ENCODE measurements around the gene THADA.

Gene THADA

GRCh38 chr2:43268066-43268953, 327.5 kb downstream of the THADA start:
- no peak for DNase-seq

- no peak for DNase-seq
Observed at GRCh38 chr2:43267381-43267780, 328.5 kb downstream of the THADA start.

DNA sequence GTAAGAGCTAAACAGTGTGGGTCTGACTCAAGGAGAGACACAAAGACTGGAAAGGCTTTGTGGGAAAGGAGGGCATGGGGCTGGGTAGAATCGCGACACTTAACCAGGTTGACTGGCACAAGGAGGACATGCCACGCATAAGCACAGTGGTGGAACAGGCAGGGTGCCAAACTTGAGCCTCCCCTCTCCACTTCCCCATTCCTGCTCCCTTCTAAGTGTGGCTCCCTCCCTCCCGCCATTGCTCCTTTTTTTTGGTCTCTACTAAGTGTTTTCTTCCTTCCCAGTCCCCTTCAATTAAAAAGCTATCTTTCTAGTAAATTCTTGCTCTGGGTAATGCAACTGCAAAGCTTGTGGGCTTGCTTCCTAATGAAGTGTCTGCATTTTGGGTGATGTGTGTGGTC, 329.1 kb downstream of the THADA start:
- DNase-seq, result no peak

DNA sequence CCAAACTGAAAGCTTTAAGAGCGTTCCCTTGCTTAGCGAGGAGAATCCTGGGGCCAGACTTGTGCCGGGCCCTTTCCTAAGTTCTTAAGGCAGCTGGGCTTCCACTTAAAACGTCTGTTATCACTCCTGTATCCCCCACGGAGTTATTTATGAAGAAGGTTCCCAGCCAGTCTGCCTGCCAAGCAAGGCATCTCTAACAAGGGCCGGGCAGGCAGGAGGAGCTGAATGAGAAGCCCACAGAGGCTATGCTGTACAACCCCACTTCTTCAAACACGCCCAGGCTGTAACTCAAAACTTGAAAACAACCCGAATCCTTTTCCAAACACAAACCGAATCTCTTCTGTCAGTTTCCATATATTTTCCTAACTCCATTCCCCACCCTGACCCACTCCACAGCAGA, 330.4 kb downstream of the THADA start:
- no peak for DNase-seq

DNA sequence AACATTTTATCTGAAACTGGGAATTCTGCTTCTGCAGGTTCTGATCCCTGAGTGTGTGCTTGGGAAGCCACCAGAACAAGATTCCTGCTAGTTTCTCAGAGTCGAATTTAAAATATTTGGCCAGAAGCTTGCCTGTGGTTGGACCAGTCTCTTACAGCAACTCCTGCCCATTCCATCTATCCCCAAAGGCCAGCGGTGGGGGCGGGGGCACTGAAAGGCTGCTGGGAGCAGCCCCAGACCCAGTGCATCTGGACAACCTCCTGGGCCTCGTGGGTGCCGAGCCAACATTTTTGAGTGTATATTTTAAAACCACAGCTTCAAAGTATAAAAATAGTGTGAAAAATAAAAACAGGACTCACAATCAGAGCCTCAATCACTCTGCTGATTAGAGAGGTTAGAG, 330.8 kb downstream of the THADA start:
- no peak for DNase-seq

DNA sequence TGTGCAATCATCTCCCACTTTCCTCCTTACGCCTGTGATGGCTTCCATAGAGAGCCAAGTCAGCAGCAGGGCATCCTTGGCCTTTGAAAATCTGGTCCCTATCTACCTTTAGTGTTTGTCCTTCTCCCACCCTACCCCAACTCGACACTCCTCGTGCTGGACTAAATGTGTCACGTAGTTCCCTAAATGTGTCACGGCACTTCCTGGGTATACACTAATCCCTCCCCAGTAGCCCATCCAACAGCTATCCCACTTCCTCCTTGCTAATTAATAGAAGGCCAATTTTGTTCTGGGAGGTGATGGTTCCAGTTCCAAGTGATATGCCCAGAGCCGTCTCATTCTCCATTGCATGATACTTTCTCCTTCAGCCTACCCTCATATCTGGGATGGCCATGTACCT, 332.9 kb downstream of the THADA start:
- DNase-seq, result no peak

DNA sequence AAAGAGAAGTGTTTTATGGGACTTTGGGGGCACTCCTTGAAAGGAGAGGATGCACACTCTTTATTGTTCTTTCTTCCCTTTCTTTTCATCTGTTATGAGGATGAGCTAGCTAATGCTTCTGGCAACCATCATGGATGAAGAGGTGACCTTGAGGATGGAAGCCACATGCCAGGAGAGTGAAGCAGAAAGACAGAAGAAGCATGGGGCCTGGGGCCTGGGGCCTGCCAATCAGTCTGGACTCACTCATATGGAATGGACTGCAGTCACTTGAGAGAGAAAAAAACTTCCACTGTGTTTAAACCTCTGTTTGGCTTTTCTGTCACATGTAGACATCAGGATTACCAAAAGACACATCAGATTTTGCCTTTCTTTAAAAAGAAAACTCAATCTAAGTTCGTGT, 333.6 kb downstream of the THADA start:
- DNase-seq, result no peak

GRCh38 chr2:43259512-43259911, 336.3 kb downstream of the THADA start:
- DNase-seq, result no peak

DNA sequence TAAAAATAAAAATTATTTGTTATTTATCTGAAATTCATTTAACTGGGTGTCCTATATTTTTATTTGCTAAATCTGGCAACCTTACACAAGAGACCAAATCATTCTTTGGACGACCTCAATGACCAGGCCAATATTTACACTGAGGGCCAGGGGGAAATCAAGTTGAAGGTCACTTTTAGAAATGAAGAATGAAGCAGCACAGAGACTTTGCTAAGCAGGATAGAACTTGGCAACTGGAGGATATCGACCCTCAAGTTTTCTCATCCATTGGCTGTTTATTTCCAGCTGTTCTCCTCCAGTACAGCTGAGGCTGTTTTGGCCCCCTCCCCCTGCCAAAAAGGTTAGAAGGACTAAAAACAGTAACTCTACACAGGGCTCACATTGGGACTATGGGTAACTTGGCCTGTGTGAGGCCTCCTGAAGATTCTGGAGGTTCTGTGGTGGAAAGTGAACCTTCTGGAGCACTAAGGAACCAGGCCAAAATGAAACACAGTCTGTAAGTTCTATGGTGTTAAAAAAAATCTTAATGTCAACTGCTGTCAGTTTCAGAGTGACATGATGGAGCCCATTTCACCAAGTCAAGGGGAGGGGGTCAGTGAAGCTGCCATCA, 337.2 kb downstream of the THADA start:
- DNase-seq, result no peak

GRCh38 chr2:43255296-43255910, 340.4 kb downstream of the THADA start:
- DNase-seq, result no peak

GRCh38 chr2:43254331-43254730, 341.5 kb downstream of the THADA start:
- DNase-seq, result no peak

- peak; percentile 25 for DNase-seq
Observed at GRCh38 chr2:43251171-43251731, 344.6 kb downstream of the THADA start.

DNA sequence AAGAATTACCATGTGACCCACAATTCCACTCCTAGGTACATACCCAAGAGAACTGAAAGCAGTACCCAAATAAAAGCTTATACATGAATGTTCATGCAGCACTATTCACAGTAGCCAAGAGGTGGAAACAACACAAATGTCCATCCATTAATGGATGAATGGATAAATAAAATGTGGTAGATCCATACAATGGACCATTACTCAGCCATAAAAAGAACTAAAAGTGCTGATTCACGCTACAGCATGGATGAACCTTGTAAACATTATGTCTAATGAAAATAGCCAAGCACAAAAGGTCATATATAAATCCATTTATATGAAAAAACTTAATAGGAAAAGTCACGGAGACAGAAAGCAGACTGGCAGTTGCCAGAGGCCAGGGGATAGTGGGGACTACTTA, 345.8 kb downstream of the THADA start:
- DNase-seq, result no peak

DNA sequence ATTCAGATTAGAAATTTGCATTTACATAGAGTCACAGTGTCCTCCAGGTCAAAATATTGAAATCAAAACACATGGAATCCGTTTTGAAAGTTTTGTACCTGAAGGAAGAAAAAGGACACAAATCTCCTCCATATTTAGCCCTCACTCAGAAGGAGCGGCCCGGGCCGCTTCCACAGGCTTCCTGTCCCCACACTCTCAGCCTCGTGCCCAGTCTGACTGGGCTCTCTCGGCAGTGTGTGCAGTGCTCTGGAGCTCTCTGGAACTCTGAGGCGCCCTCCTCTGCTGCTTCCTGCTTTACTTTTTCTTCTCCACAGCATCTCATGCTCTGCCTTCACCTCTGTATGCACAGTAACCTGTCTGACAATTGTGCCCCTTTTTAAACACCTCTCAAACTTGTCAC, 347.2 kb downstream of the THADA start:
- no peak for DNase-seq

- no peak for DNase-seq
Observed at GRCh38 chr2:43246641-43247040, 349.2 kb downstream of the THADA start.

GRCh38 chr2:43241558-43241957, 354.3 kb downstream of the THADA start:
- no peak for DNase-seq

GRCh38 chr2:43240766-43241150, 355.1 kb downstream of the THADA start:
- DNase-seq, result no peak

DNA sequence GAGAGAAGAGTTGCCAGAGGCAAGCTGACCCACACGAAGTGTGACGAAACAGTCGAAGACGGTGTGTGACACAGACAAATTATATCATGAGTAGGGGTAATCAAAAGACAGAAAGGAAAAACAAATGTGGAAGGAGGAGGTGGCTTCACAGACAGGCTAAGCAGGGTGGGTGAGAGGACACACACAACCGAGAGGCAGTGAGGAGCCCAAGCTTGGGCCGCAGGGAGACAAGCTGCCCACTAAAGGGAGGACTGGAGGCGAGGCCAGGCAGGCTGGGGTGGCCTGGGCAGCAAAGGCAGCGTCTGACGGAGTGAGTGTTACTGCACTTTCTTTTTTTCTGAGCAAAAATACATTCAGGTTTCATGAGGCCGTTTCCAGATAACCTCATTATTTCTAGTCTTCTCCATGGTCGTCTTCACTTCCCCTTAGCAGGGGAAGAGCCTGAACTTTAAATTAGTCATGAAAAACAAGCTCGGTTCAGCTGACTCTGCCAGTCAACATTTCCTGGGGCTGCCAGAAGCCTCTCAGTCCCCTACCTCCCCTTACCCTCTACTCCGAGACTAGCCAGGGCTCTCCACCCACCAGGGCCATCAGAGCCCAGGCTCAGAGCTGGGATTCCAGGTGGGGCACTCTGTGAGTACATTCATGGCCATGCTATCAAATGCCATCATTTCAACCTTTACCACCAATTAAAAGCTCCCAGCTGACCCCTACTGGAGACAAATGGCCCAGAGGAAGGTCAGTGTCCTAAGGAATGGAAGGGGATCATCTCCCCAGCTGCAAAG, 355.7 kb downstream of the THADA start:
- DNase-seq, result no peak

- DNase-seq, result no peak
Observed at GRCh38 chr2:43238813-43239212, 357.0 kb downstream of the THADA start.

- no peak for DNase-seq
Observed at GRCh38 chr2:43238176-43238575, 357.7 kb downstream of the THADA start.

- no peak for DNase-seq
Observed at GRCh38 chr2:43233218-43234212, 362.3 kb downstream of the THADA start.

All from amniotic stem cell (primary cell).